HL-60 (cell line): ENCODE measurements around the gene ACOXL.

ENCODE experiments used
- CTCF ChIP-seq: IDR thresholded peaks from one replicate; pipeline ENCODE4 v1.5.1; 2011; ENCODE audit warnings: low read length, control low read depth, inconsistent platforms; ENCODE audit not compliant: insufficient read depth
- GABPA ChIP-seq: IDR thresholded peaks from 2 replicates; pipeline ENCODE4 v1.6.1; 2012; ENCODE audit warnings: low read depth
- POLR2AphosphoS5 ChIP-seq: IDR thresholded peaks from 2 replicates; pipeline ENCODE4 v1.6.1; 2012; ENCODE audit warnings: low read depth
- TF ChIP-seq, protein P1 (sequence below): IDR thresholded peaks from 2 replicates; pipeline ENCODE4 v1.6.1; 2012; ENCODE audit warnings: low read depth; ENCODE audit not compliant: insufficient replicate concordance

- no peak for TF ChIP-seq CTCF
- TF ChIP-seq, protein P1, sequence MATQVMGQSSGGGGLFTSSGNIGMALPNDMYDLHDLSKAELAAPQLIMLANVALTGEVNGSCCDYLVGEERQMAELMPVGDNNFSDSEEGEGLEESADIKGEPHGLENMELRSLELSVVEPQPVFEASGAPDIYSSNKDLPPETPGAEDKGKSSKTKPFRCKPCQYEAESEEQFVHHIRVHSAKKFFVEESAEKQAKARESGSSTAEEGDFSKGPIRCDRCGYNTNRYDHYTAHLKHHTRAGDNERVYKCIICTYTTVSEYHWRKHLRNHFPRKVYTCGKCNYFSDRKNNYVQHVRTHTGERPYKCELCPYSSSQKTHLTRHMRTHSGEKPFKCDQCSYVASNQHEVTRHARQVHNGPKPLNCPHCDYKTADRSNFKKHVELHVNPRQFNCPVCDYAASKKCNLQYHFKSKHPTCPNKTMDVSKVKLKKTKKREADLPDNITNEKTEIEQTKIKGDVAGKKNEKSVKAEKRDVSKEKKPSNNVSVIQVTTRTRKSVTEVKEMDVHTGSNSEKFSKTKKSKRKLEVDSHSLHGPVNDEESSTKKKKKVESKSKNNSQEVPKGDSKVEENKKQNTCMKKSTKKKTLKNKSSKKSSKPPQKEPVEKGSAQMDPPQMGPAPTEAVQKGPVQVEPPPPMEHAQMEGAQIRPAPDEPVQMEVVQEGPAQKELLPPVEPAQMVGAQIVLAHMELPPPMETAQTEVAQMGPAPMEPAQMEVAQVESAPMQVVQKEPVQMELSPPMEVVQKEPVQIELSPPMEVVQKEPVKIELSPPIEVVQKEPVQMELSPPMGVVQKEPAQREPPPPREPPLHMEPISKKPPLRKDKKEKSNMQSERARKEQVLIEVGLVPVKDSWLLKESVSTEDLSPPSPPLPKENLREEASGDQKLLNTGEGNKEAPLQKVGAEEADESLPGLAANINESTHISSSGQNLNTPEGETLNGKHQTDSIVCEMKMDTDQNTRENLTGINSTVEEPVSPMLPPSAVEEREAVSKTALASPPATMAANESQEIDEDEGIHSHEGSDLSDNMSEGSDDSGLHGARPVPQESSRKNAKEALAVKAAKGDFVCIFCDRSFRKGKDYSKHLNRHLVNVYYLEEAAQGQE = no peak
- no peak for TF ChIP-seq GABPA
- TF ChIP-seq POLR2AphosphoS5 = no peak
Observed at GRCh38 chr2:111165084-111165483, 432.7 kb downstream of the ACOXL start.
